ENCODE measurements around the gene PTPN14.

The PTPN14 gene

GRCh38 chr1:214571281-214571680 is 19.9 kb upstream of the PTPN14 start:
- Histone ChIP-seq H3K4me3 (ENCODE audit: low read depth, low read length) (no peak overlapping the region), H3K36me3 (ENCODE audit: control insufficient read depth in 2 of 2, insufficient read depth in 1 of 2, low read length in 2 of 2) (no peaks in the 10 kb centered on the region), H3K4me1 (ENCODE audit: control insufficient read depth, insufficient read depth, low read length) (peaks cover 11% of the 10 kb centered on the region; the same call in 1 of the 2 replicates), H3K9me3 (ENCODE audit: control insufficient read depth, insufficient read depth, low read depth, low read length) (no peaks in the 10 kb centered on the region), H3K27ac (ENCODE audit: extremely low read depth, low read depth, low read length) (no peak overlapping the region)
- CTCF ChIA-PET: interaction anchor here (0.6 to 1.8 kb wide), 3 partner anchors 34 to 241 kb away, joined by 3 to 6 read pairs (median 5); no protein-coding TSS in a partner anchor
- TF ChIP-seq ZNF121 (tag by site-specific recombination; IDR thresholded peaks at IDR 0.05): no peak
- no peak for TF ChIP-seq PBX3 (CRISPR knock-in tag; IDR thresholded peaks at IDR 0.05)
- no peak for TF ChIP-seq ZNF830 (tag by site-specific recombination; IDR thresholded peaks at IDR 0.05; ENCODE audit: low read depth)
- TF ChIP-seq ZNF350 (tag by site-specific recombination; IDR thresholded peaks at IDR 0.05): no peak
- no peak for TF ChIP-seq ZNF24 (tag by site-specific recombination; IDR thresholded peaks at IDR 0.05)
- no peak for TF ChIP-seq ZNF677 (tag by site-specific recombination; IDR thresholded peaks at IDR 0.05)
- no peak for TF ChIP-seq GFI1B (tag by site-specific recombination; IDR thresholded peaks at IDR 0.05)
- TF ChIP-seq SCRT1 (tag by site-specific recombination; IDR thresholded peaks at IDR 0.05; ENCODE audit: borderline replicate concordance): no peak
- TF ChIP-seq ZNF701 (tag by site-specific recombination; IDR thresholded peaks at IDR 0.05): no peak
- TF ChIP-seq, protein P1, sequence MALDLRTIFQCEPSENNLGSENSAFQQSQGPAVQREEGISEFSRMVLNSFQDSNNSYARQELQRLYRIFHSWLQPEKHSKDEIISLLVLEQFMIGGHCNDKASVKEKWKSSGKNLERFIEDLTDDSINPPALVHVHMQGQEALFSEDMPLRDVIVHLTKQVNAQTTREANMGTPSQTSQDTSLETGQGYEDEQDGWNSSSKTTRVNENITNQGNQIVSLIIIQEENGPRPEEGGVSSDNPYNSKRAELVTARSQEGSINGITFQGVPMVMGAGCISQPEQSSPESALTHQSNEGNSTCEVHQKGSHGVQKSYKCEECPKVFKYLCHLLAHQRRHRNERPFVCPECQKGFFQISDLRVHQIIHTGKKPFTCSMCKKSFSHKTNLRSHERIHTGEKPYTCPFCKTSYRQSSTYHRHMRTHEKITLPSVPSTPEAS (tag by site-specific recombination; IDR thresholded peaks at IDR 0.05): no peak
- TF ChIP-seq OSR2 (tag by site-specific recombination; IDR thresholded peaks at IDR 0.05): no peak
- no peak for TF ChIP-seq ZNF169 (tag by site-specific recombination; IDR thresholded peaks at IDR 0.05)
- no peak for TF ChIP-seq ZSCAN16 (tag by site-specific recombination; IDR thresholded peaks at IDR 0.05)
- no peak for TF ChIP-seq ZNF48 (tag by site-specific recombination; IDR thresholded peaks at IDR 0.05)
- TF ChIP-seq HOXD13 (CRISPR knock-in tag; IDR thresholded peaks at IDR 0.05; ENCODE audit: borderline replicate concordance): no peak
- TF ChIP-seq ZNF324 (tag by site-specific recombination; IDR thresholded peaks at IDR 0.05): no peak
- TF ChIP-seq ZFP37 (tag by site-specific recombination; IDR thresholded peaks at IDR 0.05): no peak
- TF ChIP-seq ZNF501 (tag by site-specific recombination; IDR thresholded peaks at IDR 0.05): no peak
- TF ChIP-seq PRDM1 (tag by site-specific recombination; IDR thresholded peaks at IDR 0.05): no peak
- POLR2A ChIA-PET: no interaction called here

GRCh38 chr1:214570442-214570841 is 19.0 kb upstream of the PTPN14 start:
- H3K27ac ChIP-seq (ENCODE audit: extremely low read depth, low read depth, low read length): no peak overlapping the region
- CTCF ChIA-PET: interaction anchor here (1.0 to 1.3 kb wide), 2 partner anchors 14 to 240 kb away, joined by 3 to 5 read pairs; no protein-coding TSS in a partner anchor

More at GRCh38 chr1:214570442-214570841, 19.0 kb upstream of the PTPN14 start:
- Histone ChIP-seq H3K9me3 (ENCODE audit: control insufficient read depth, insufficient read depth, low read depth, low read length) (no peaks in the 10 kb centered on the region), H3K4me3 (ENCODE audit: low read depth, low read length) (no peak overlapping the region), H3K36me3 (ENCODE audit: control insufficient read depth in 2 of 2, insufficient read depth in 1 of 2, low read length in 2 of 2) (no peaks in the 10 kb centered on the region), H3K4me1 (ENCODE audit: control insufficient read depth, insufficient read depth, low read length) (peaks cover 11% of the 10 kb centered on the region; the same call in 1 of the 2 replicates)
- POLR2A ChIA-PET: no interaction called here
- no peak for TF ChIP-seq ZNF585B (tag by site-specific recombination; IDR thresholded peaks at IDR 0.05)
- TF ChIP-seq ZNF600 (tag by site-specific recombination; IDR thresholded peaks at IDR 0.05): no peak
- TF ChIP-seq, protein P2, sequence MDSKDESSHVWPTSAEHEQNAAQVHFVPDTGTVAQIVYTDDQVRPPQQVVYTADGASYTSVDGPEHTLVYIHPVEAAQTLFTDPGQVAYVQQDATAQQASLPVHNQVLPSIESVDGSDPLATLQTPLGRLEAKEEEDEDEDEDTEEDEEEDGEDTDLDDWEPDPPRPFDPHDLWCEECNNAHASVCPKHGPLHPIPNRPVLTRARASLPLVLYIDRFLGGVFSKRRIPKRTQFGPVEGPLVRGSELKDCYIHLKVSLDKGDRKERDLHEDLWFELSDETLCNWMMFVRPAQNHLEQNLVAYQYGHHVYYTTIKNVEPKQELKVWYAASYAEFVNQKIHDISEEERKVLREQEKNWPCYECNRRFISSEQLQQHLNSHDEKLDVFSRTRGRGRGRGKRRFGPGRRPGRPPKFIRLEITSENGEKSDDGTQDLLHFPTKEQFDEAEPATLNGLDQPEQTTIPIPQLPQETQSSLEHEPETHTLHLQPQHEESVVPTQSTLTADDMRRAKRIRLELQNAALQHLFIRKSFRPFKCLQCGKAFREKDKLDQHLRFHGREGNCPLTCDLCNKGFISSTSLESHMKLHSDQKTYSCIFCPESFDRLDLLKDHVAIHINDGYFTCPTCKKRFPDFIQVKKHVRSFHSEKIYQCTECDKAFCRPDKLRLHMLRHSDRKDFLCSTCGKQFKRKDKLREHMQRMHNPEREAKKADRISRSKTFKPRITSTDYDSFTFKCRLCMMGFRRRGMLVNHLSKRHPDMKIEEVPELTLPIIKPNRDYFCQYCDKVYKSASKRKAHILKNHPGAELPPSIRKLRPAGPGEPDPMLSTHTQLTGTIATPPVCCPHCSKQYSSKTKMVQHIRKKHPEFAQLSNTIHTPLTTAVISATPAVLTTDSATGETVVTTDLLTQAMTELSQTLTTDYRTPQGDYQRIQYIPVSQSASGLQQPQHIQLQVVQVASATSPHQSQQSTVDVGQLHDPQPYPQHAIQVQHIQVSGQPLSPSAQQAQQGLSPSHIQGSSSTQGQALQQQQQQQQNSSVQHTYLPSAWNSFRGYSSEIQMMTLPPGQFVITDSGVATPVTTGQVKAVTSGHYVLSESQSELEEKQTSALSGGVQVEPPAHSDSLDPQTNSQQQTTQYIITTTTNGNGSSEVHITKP (tag by site-specific recombination; IDR thresholded peaks at IDR 0.05): no peak
- TF ChIP-seq REST (tag by site-specific recombination; IDR thresholded peaks at IDR 0.05): no peak
- no peak for TF ChIP-seq ZNF248 (tag by site-specific recombination; IDR thresholded peaks at IDR 0.05)
- no peak for TF ChIP-seq ZNF24 (tag by site-specific recombination; IDR thresholded peaks at IDR 0.05)

All from HEK293 (cell line).